Prostate gland (tissue), 2 donors: Measurements from ENCODE around the gene FITM2.

ENCODE experiments used
- CTCF ChIP-seq, 4 experiments: fragments of 200-600 bp in 2 of 4; fragments of 450-650 bp in 2 of 4; sonication (generic) in 2 of 4; IDR thresholded peaks; 1 replicate in 3 of 4; 2 replicates in 1 of 4; pipeline ENCODE4 v1.5.1; 2016 to 2019; ENCODE audit warnings: antibody characterized with exemption in 4 of 4, mild to moderate bottlenecking in 2 of 4, moderate library complexity in 2 of 4
- POLR2A ChIP-seq: fragments of 450-650 bp; IDR thresholded peaks from one replicate; pipeline ENCODE4 v1.6.1; 2016; ENCODE audit warnings: antibody characterized with exemption, mild to moderate bottlenecking
- POLR2AphosphoS5 ChIP-seq: sonication (generic); formaldehyde crosslinking; IDR thresholded peaks from one replicate; pipeline ENCODE4 v1.6.1; 2017; ENCODE audit warnings: antibody characterized with exemption

GRCh38 chr20:44331201-44331600, 20.2 kb upstream of the FITM2 start:
- TF ChIP-seq CTCF (IDR thresholded peaks at IDR 0.05) (no peak), POLR2A (no peak), POLR2AphosphoS5 (no peak)
